ENCODE data around the gene TM9SF4. TPM values are rescaled to one million over a fixed set of nuclear protein-coding genes. Genes with fewer than 3 reads are reported as not detected.

Gene TM9SF4
- total RNA-seq, 1 donor from 2014 or later, result 76.8 TPM

GRCh38 chr20:32089637-32090362 is 19.7 kb upstream of the TM9SF4 start:
- no peaks in the 10 kb centered on the region for H3K9me3 Mint-ChIP-seq
- H3K27ac Mint-ChIP-seq (ENCODE audit: unreplicated experiment), result no peak overlapping the region
- H3K36me3 Mint-ChIP-seq (ENCODE audit: low read depth), result no peaks in the 10 kb centered on the region
- H3K27me3 Mint-ChIP-seq (ENCODE audit: low read depth), result peaks cover 29% of the 10 kb centered on the region
- DNase-seq (ENCODE audit: low read depth, low spot score), result no peak
- H3K4me1 Mint-ChIP-seq, result peaks cover 19% of the 10 kb centered on the region
- H3K4me3 Mint-ChIP-seq, result no peak overlapping the region
- no peak for TF ChIP-seq CTCF (conservative IDR thresholded peaks at IDR 0.05)

GRCh38 chr20:32091888-32092346 is 17.6 kb upstream of the TM9SF4 start:
- no peak overlapping the region for H3K4me3 Mint-ChIP-seq
- H3K4me1 Mint-ChIP-seq, result peaks cover 19% of the 10 kb centered on the region
- no peak overlapping the region for H3K27ac Mint-ChIP-seq (ENCODE audit: unreplicated experiment)
- peak; percentile 100 for TF ChIP-seq CTCF (conservative IDR thresholded peaks at IDR 0.05)
- no peaks in the 10 kb centered on the region for H3K9me3 Mint-ChIP-seq
- H3K36me3 Mint-ChIP-seq (ENCODE audit: low read depth), result no peaks in the 10 kb centered on the region
- H3K27me3 Mint-ChIP-seq (ENCODE audit: low read depth), result peaks cover 29% of the 10 kb centered on the region
- peak; percentile 97 for DNase-seq (ENCODE audit: low read depth, low spot score)

GRCh38 chr20:32098786-32099185 is 10.7 kb upstream of the TM9SF4 start:
- TF ChIP-seq CTCF (conservative IDR thresholded peaks at IDR 0.05), result no peak
- no peak for DNase-seq (ENCODE audit: low read depth, low spot score)
- Mint-ChIP-seq H3K27me3 (ENCODE audit: low read depth) (peaks cover 68% of the 10 kb centered on the region), H3K4me1 (no peaks in the 10 kb centered on the region), H3K4me3 (no peak overlapping the region), H3K27ac (ENCODE audit: unreplicated experiment) (no peak overlapping the region), H3K36me3 (ENCODE audit: low read depth) (no peaks in the 10 kb centered on the region), H3K9me3 (no peaks in the 10 kb centered on the region)

GRCh38 chr20:32108814-32109391 is 611 bp upstream of the TM9SF4 start:
- Mint-ChIP-seq H3K9me3 (no peaks in the 10 kb centered on the region), H3K4me1 (peaks cover 26% of the 10 kb centered on the region), H3K27ac (ENCODE audit: unreplicated experiment) (no peak overlapping the region), H3K27me3 (ENCODE audit: low read depth) (peaks cover 27% of the 10 kb centered on the region), H3K36me3 (ENCODE audit: low read depth) (no peaks in the 10 kb centered on the region), H3K4me3 (peak overlapping the region; percentile 91)
- DNase-seq (ENCODE audit: low read depth, low spot score), result no peak
- no peak for TF ChIP-seq CTCF (conservative IDR thresholded peaks at IDR 0.05)

- no peak for TF ChIP-seq CTCF (conservative IDR thresholded peaks at IDR 0.05)
- peaks cover 16% of the 10 kb centered on the region for H3K27me3 Mint-ChIP-seq (ENCODE audit: low read depth)
- no peaks in the 10 kb centered on the region for H3K9me3 Mint-ChIP-seq
- peak overlapping the region; percentile 100 for H3K27ac Mint-ChIP-seq (ENCODE audit: unreplicated experiment)
- no peaks in the 10 kb centered on the region for H3K36me3 Mint-ChIP-seq (ENCODE audit: low read depth)
- peak overlapping the region; percentile 91 for H3K4me3 Mint-ChIP-seq
- peaks cover 26% of the 10 kb centered on the region for H3K4me1 Mint-ChIP-seq
- no peak for DNase-seq (ENCODE audit: low read depth, low spot score)
Observed at GRCh38 chr20:32110173-32110704, 725 bp downstream of the TM9SF4 start.
